HG03064 (cell line): Measurements from ENCODE around the gene ALOXE3.
"Not testable (repeated sequence)": the region's sequence is repeated elsewhere in the genome, so short reads cannot be mapped to it uniquely, and the experiment has no call there.

Source experiments
- ATAC-seq: cut with Tn5 transposase; IDR thresholded peaks from one replicate; pipeline ENCODE4 v1.9.1; 2021; ENCODE audit warnings: low read depth; ENCODE audit not compliant: unreplicated experiment

Gene ALOXE3

GRCh38 chr17:8074554-8074953 is 43.8 kb downstream of the ALOXE3 start:
- ATAC-seq, result no peak

GRCh38 chr17:8073627-8074484 is 44.5 kb downstream of the ALOXE3 start:
- no peak for ATAC-seq

GRCh38 chr17:8072729-8073461 is 45.4 kb downstream of the ALOXE3 start:
- no peak for ATAC-seq

- ATAC-seq, result no peak
Measured at GRCh38 chr17:8072341-8072728, 46.0 kb downstream of the ALOXE3 start.

- ATAC-seq, result no peak
Measured at GRCh38 chr17:8071496-8071895, 46.8 kb downstream of the ALOXE3 start.

- no peak for ATAC-seq
Measured at GRCh38 chr17:8069587-8069860, 48.8 kb downstream of the ALOXE3 start.

GRCh38 chr17:8068736-8069586 is 49.4 kb downstream of the ALOXE3 start:
- no peak for ATAC-seq

- no peak for ATAC-seq
Measured at GRCh38 chr17:8067806-8068205, 50.5 kb downstream of the ALOXE3 start.

GRCh38 chr17:8066841-8067775 is 51.2 kb downstream of the ALOXE3 start:
- no peak for ATAC-seq

GRCh38 chr17:8064561-8065019 is 53.7 kb downstream of the ALOXE3 start:
- no peak for ATAC-seq

- no peak for ATAC-seq
Measured at GRCh38 chr17:8063761-8064534, 54.4 kb downstream of the ALOXE3 start.

- ATAC-seq, result no peak
Measured at GRCh38 chr17:8062807-8063483, 55.4 kb downstream of the ALOXE3 start.

- no peak for ATAC-seq
Measured at GRCh38 chr17:8062435-8062806, 55.9 kb downstream of the ALOXE3 start.

GRCh38 chr17:8061851-8062250 is 56.5 kb downstream of the ALOXE3 start:
- ATAC-seq, result not testable (repeated sequence)

- ATAC-seq, result no peak
Measured at GRCh38 chr17:8060274-8060673, 58.0 kb downstream of the ALOXE3 start.

GRCh38 chr17:8059131-8059530 is 59.2 kb downstream of the ALOXE3 start:
- ATAC-seq, result no peak

GRCh38 chr17:8057691-8058114 is 60.6 kb downstream of the ALOXE3 start:
- no peak for ATAC-seq

- ATAC-seq, result no peak
Measured at GRCh38 chr17:8056976-8057625, 61.2 kb downstream of the ALOXE3 start.
